HEK293T (cell line): ENCODE measurements around the gene NUDC.
"Not testable (repeated sequence)": the region's sequence is repeated elsewhere in the genome, so short reads cannot be mapped to it uniquely, and the experiment has no call there.

ENCODE experiments used
- CTCF ChIA-PET: fragments of 350-600 bp; formaldehyde crosslinking; extraction: SDS; loops from one replicate; lab custom pipeline; 2021; ENCODE audit warnings: antibody characterized with exemption, inconsistent platforms; lab: Yijun Ruan, JAX
- POLR2A ChIA-PET: fragments of 350-600 bp; formaldehyde crosslinking; extraction: SDS; loops from one replicate; lab custom pipeline; 2020; ENCODE audit warnings: antibody characterized with exemption, inconsistent platforms; lab: Yijun Ruan, JAX
- DNase-seq: peaks from one replicate; pipeline ENCODE4 v3.0.0; 2012; ENCODE audit warnings: mixed read lengths; ENCODE audit errors: extremely low spot score
- ARNT ChIP-seq: fragments of 450-650 bp; IDR thresholded peaks from 2 replicates; pipeline ENCODE4 v1.6.1; 2017; ENCODE audit warnings: mild to moderate bottlenecking
- BHLHE40 ChIP-seq: fragments of 450-650 bp; IDR thresholded peaks from 2 replicates; pipeline ENCODE4 v1.6.1; 2016; ENCODE audit warnings: mild to moderate bottlenecking, moderate library complexity, borderline replicate concordance
- CTBP1 ChIP-seq: fragments of 450-650 bp; IDR thresholded peaks from 2 replicates; pipeline ENCODE4 v1.6.1; 2016; ENCODE audit warnings: borderline replicate concordance
- ELF4 ChIP-seq: fragments of 450-650 bp; IDR thresholded peaks from 2 replicates; pipeline ENCODE4 v1.6.1; 2017; ENCODE audit warnings: antibody characterized with exemption
- FOXA1 ChIP-seq: fragments of 450-650 bp; IDR thresholded peaks from 2 replicates; pipeline ENCODE4 v1.6.1; 2016; ENCODE audit warnings: mild to moderate bottlenecking
- FOXK2 ChIP-seq: fragments of 450-650 bp; IDR thresholded peaks from 2 replicates; pipeline ENCODE4 v1.6.1; 2016; ENCODE audit warnings: mild to moderate bottlenecking
- FOXM1 ChIP-seq: fragments of 450-650 bp; IDR thresholded peaks from 2 replicates; pipeline ENCODE4 v1.6.1; 2017; ENCODE audit warnings: mild to moderate bottlenecking, borderline replicate concordance
- HDGF ChIP-seq: fragments of 450-650 bp; IDR thresholded peaks from 2 replicates; pipeline ENCODE4 v1.6.1; 2017; ENCODE audit warnings: antibody characterized with exemption, borderline replicate concordance
- L3MBTL2 ChIP-seq: fragments of 450-650 bp; conservative IDR thresholded peaks from 2 replicates; pipeline ENCODE4 v1.6.1; 2016; ENCODE audit warnings: mild to moderate bottlenecking
- LEF1 ChIP-seq: fragments of 450-650 bp; IDR thresholded peaks from 2 replicates; pipeline ENCODE4 v1.6.1; 2017; ENCODE audit warnings: mild to moderate bottlenecking, borderline replicate concordance
- NFRKB ChIP-seq: fragments of 450-650 bp; IDR thresholded peaks from 2 replicates; pipeline ENCODE4 v1.6.1; 2016; ENCODE audit warnings: mild to moderate bottlenecking, moderate library complexity
- SP1 ChIP-seq: fragments of 450-650 bp; IDR thresholded peaks from 2 replicates; pipeline ENCODE4 v1.6.1; 2017
- SUZ12 ChIP-seq: fragments of 450-650 bp; IDR thresholded peaks from 2 replicates; pipeline ENCODE4 v1.6.1; 2016; ENCODE audit warnings: mild to moderate bottlenecking
- TARDBP ChIP-seq: fragments of 450-650 bp; IDR thresholded peaks from 2 replicates; pipeline ENCODE4 v1.6.1; 2016
- ZNF384 ChIP-seq: fragments of 450-650 bp; IDR thresholded peaks from 2 replicates; pipeline ENCODE4 v1.6.1; 2016
- TF ChIP-seq, protein P1 (sequence below): fragments of 450-650 bp; IDR thresholded peaks from 2 replicates; pipeline ENCODE4 v1.6.1; 2016

NUDC gene

GRCh38 chr1:26921540-26922430 is at the start of gene NUDC:
NUDC (plus strand) TSS chr1:26921743; CDS start chr1:26921849, 106 bp downstream.
- POLR2A ChIA-PET = interaction anchor here (0.9 to 1.5 kb wide), 3 partner anchors 17 to 57 kb away, joined by 3 to 4 read pairs (median 4); partner anchors contain the start of gene GPATCH3
- CTCF ChIA-PET = no interaction called here
- TF ChIP-seq LEF1 (no peak), ZNF384 (no peak), CTBP1 (no peak), L3MBTL2 (peak; percentile 94), HDGF (no peak), ELF4 (no peak)
- TF ChIP-seq, protein P1, sequence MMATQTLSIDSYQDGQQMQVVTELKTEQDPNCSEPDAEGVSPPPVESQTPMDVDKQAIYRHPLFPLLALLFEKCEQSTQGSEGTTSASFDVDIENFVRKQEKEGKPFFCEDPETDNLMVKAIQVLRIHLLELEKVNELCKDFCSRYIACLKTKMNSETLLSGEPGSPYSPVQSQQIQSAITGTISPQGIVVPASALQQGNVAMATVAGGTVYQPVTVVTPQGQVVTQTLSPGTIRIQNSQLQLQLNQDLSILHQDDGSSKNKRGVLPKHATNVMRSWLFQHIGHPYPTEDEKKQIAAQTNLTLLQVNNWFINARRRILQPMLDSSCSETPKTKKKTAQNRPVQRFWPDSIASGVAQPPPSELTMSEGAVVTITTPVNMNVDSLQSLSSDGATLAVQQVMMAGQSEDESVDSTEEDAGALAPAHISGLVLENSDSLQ = peak; percentile 96

GRCh38 chr1:26873097-26873496 is 48.4 kb upstream of the NUDC start:
- DNase-seq = not testable (repeated sequence)

More at GRCh38 chr1:26921540-26922430, at the start of gene NUDC:
- DNase-seq = peak; percentile 97

DNA sequence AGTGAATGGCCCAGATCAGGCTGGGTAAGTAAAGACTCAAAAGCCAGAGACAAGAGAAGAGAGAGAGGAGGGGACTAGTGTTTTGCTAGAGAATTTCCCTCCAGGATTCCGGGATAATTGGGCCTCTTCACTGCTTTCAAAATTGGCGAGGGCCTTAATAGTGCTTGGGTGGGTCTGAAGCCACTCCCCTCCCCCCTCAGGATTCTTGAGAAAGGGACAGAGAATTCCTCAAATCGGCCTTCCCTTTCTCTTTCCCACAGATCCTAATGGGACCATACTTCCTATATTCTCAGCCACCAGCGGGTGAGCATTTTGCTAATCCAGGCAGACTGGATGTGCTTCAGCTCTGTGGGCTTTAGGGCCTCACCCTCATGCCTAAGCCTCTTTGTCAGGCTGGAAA is 46.6 kb upstream of the NUDC start:
- ChIA-PET CTCF (no interaction called here), POLR2A (interaction anchor here (2.4 kb wide), 1 partner anchor 10 kb away, joined by 11 read pairs; no protein-coding TSS in a partner anchor)
- no peak for TF ChIP-seq TARDBP
- no peak for TF ChIP-seq FOXK2
- no peak for TF ChIP-seq ZNF384
- TF ChIP-seq, protein P1 = no peak
- no peak for TF ChIP-seq CTBP1
- TF ChIP-seq FOXA1 = no peak
- TF ChIP-seq HDGF = no peak
- TF ChIP-seq FOXM1 = no peak
- TF ChIP-seq SUZ12 = no peak
- no peak for TF ChIP-seq ARNT
- TF ChIP-seq BHLHE40 = no peak
- no peak for TF ChIP-seq SP1
- TF ChIP-seq ELF4 = no peak
- no peak for TF ChIP-seq NFRKB
- no peak for TF ChIP-seq LEF1
- TF ChIP-seq L3MBTL2 = no peak
- no peak for DNase-seq

More at GRCh38 chr1:26873097-26873496, 48.4 kb upstream of the NUDC start:
- POLR2A ChIA-PET = interaction anchor here (2.4 kb wide), 1 partner anchor 8 kb away, joined by 11 read pairs; no protein-coding TSS in a partner anchor
- CTCF ChIA-PET = not testable (repeated sequence)

GRCh38 chr1:26877326-26877725 is 44.2 kb upstream of the NUDC start:
- CTCF ChIA-PET = interaction anchor here (0.8 kb wide), 1 partner anchor 68 kb away, joined by 4 read pairs; no protein-coding TSS in a partner anchor
- no peak for DNase-seq
- POLR2A ChIA-PET = interaction anchor here (3.9 kb wide), 1 partner anchor 12 kb away, joined by 16 read pairs; no protein-coding TSS in a partner anchor
- TF ChIP-seq NFRKB = no peak
- TF ChIP-seq BHLHE40 = no peak
- no peak for TF ChIP-seq ARNT
- TF ChIP-seq ZNF384 = no peak
- TF ChIP-seq SUZ12 = no peak
- no peak for TF ChIP-seq FOXA1
- TF ChIP-seq TARDBP = no peak
- TF ChIP-seq, protein P1 = no peak
- TF ChIP-seq SP1 = no peak
- no peak for TF ChIP-seq HDGF
- TF ChIP-seq FOXK2 = no peak
- TF ChIP-seq L3MBTL2 = no peak
- no peak for TF ChIP-seq FOXM1
- no peak for TF ChIP-seq CTBP1
- no peak for TF ChIP-seq ELF4
- TF ChIP-seq LEF1 = no peak

- ChIA-PET POLR2A (interaction anchor here (2.9 kb wide), 1 partner anchor 10 kb away, joined by 14 read pairs; the partner anchor contains the start of gene GPN2), CTCF (no interaction called here)
- no peak for DNase-seq
- TF ChIP-seq, protein P1 = no peak
- TF ChIP-seq NFRKB = no peak
- no peak for TF ChIP-seq CTBP1
Measured at GRCh38 chr1:26879793-26880192, 41.8 kb upstream of the NUDC start.

GRCh38 chr1:26881611-26882010 is 39.9 kb upstream of the NUDC start:
- DNase-seq, CTCF ChIA-PET: not testable (repeated sequence)
- POLR2A ChIA-PET = interaction anchor here (0.5 to 2.9 kb wide), 5 partner anchors 8 to 279 kb away, joined by 3 to 14 read pairs (median 8); partner anchors contain the start of genes GPATCH3 and GPN2
